Measurements from ENCODE around the gene NHP2.

DNA sequence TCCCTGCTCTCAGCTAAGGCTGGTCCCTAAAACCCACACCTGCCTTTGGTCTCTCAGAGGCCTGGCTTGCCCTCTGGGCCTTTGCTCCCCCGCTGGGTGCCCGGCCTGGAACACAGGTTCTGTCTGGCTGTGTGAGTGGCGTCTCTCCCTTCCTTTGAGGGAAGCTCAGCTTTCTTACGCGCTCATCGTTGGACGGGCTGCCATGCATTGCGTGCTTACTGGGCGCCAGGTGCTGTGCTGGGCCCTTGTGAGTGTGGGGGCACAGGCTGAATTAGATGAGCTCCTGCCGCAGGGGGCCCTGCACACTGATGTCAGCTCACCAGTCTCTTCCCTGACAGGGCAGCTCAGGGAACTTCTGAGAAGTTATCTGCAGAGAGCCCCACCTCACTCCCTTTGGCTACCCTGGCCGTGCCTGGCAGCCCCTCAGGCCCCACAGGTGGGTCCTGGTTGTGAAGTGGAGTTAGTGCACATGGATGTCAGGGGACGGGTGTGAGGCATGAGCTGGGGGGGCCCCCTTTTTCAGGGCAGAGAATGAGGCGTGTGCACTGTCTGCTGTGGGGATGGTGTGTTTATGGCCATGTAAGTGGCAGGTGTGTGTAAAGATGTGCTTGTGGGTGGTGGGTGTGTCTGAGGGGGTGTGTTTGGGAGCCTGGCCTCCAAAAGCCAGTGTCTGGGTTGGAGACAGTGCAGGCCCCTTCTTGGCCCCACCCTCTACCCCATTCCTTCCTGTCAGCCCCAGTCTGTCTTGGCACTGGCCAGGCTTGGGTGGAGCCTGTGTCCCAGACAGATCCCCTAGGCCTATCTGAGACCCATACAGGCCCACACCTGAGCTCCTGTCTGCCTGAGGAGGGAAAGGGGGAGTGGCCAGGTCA lies 30.4 kb downstream of the NHP2 start:
- TF ChIP-seq, protein P1, sequence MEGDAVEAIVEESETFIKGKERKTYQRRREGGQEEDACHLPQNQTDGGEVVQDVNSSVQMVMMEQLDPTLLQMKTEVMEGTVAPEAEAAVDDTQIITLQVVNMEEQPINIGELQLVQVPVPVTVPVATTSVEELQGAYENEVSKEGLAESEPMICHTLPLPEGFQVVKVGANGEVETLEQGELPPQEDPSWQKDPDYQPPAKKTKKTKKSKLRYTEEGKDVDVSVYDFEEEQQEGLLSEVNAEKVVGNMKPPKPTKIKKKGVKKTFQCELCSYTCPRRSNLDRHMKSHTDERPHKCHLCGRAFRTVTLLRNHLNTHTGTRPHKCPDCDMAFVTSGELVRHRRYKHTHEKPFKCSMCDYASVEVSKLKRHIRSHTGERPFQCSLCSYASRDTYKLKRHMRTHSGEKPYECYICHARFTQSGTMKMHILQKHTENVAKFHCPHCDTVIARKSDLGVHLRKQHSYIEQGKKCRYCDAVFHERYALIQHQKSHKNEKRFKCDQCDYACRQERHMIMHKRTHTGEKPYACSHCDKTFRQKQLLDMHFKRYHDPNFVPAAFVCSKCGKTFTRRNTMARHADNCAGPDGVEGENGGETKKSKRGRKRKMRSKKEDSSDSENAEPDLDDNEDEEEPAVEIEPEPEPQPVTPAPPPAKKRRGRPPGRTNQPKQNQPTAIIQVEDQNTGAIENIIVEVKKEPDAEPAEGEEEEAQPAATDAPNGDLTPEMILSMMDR (conservative IDR thresholded peaks at IDR 0.05): no peak
- TF ChIP-seq EZH2 (IDR thresholded peaks at IDR 0.05; ENCODE audit: low read depth): no peak
